ENCODE measurements around the gene COMT. TPM values are rescaled to one million over a fixed set of nuclear protein-coding genes. Genes with fewer than 3 reads are reported as not detected.

Gene COMT
- total RNA-seq, 2 experiments from 2014 or later, result 71.8 to 74.8 TPM

DNA sequence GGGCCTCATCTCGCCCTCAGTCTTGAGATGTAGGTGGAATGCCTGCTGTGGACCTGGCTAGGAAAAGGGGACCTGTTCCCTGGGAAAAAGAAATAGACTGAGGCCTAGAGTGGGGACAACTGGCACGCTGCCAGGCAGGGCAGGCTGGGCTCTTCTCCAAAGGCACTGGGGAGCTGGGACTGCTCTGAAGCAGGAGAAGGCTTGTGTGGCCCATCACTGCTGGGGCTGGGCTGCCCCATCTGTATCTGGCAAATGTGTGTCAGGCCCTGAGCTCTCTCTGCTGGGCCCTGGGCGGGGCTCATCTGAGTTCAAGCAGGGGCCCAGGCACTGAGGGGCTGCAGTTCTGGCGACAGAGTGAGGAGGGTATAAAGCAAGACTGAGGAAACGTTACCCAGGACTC is 42.2 kb downstream of the COMT start:
- DNase-seq, result no peak
- Mint-ChIP-seq H3K4me3 (no peak overlapping the region), H3K4me1 (peaks cover 2% of the 10 kb centered on the region), H3K36me3 (ENCODE audit: low read depth) (no peaks in the 10 kb centered on the region), H3K27me3 (peaks cover 7% of the 10 kb centered on the region), H3K9me3 (no peaks in the 10 kb centered on the region), H3K27ac (peak overlapping the region; percentile 66)
- ChIA-PET CTCF (no interaction called here), POLR2A (no interaction called here)

- Mint-ChIP-seq H3K4me1 (peaks cover 2% of the 10 kb centered on the region), H3K4me3 (no peak overlapping the region), H3K36me3 (ENCODE audit: low read depth) (no peaks in the 10 kb centered on the region), H3K9me3 (no peaks in the 10 kb centered on the region), H3K27me3 (peaks cover 7% of the 10 kb centered on the region), H3K27ac (no peak overlapping the region)
- CTCF ChIA-PET, result no interaction called here
- no peak for DNase-seq
- POLR2A ChIA-PET, result no interaction called here
These were observed 42.7 kb downstream of the COMT start for GRCh38 chr22:19984201-19984753.

DNA sequence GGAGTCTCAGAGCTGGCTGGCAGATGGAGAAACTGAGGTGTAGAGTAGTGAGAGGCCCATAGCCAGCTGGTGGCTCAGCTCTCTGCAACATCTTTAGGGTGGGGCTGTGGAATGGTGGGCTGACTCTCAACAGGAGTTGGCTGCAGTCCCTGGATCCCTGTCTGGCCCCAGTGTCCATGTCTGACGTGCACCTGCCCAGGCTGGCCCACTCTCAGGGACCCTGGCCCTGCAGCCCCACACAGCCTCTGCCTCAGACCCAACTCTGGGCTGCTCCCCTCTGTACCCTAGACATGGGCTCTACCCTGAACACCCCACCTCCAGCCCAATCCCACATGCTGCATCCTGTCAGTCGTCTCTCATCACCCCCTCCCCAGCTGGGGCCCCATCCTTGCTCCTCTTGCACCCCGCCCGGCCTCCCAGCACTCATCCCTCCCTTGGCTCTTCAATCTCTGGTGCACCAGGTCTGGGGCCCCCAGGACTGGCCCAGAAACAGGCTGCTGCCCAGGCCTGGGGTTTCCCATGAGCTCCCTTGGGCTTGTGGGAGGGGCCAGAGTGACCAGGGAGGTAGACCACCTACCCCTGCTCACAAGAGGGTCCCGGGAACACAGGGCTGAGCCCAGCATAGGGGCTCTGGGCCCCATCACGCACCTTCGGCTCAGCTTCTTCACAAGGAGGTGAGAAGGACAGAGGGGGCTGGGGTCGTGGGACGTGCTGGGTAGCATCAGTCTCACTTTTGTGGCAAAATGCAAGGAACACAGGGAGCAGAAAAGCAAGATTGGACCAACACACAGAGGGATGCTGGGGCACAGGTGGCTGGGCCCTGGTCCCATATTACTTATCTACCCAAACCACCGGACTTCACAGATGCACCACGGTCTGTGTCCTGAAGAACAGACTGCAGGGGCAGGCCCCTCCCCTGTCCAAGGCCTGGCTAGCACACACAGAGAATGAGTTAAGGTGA is 43.6 kb downstream of the COMT start:
- CTCF ChIA-PET, result no interaction called here
- Mint-ChIP-seq H3K27ac (peak overlapping the region; percentile 22), H3K4me3 (no peak overlapping the region), H3K4me1 (peaks cover 2% of the 10 kb centered on the region), H3K9me3 (no peaks in the 10 kb centered on the region), H3K36me3 (ENCODE audit: low read depth) (no peaks in the 10 kb centered on the region), H3K27me3 (peaks cover 7% of the 10 kb centered on the region)
- no peak for DNase-seq
- POLR2A ChIA-PET, result no interaction called here

DNA sequence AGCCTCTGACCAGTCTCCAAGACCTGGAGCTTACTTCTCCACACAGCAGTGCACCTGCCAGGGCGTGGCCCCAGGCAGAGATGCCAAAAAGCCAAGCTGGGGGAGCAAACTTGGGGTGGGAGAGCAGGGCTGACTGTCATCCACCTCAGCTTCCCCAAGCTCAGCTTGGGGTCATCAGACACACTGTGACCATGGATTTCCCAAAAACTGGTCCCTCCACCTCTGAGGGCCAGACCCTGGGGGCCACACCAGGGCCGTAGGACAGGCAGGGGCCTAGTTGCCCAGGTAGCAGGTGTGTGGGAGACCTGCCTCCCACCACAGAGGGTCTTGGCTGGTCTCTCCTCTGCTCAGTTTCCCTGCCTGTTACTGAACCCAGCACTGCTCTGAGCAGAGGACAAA is 44.4 kb downstream of the COMT start:
- Mint-ChIP-seq H3K27me3 (peaks cover 7% of the 10 kb centered on the region), H3K9me3 (no peaks in the 10 kb centered on the region), H3K36me3 (ENCODE audit: low read depth) (no peaks in the 10 kb centered on the region), H3K27ac (no peak overlapping the region), H3K4me3 (peak overlapping the region; percentile 53), H3K4me1 (peaks cover 2% of the 10 kb centered on the region)
- ChIA-PET CTCF (no interaction called here), POLR2A (no interaction called here)
- DNase-seq, result no peak

DNA sequence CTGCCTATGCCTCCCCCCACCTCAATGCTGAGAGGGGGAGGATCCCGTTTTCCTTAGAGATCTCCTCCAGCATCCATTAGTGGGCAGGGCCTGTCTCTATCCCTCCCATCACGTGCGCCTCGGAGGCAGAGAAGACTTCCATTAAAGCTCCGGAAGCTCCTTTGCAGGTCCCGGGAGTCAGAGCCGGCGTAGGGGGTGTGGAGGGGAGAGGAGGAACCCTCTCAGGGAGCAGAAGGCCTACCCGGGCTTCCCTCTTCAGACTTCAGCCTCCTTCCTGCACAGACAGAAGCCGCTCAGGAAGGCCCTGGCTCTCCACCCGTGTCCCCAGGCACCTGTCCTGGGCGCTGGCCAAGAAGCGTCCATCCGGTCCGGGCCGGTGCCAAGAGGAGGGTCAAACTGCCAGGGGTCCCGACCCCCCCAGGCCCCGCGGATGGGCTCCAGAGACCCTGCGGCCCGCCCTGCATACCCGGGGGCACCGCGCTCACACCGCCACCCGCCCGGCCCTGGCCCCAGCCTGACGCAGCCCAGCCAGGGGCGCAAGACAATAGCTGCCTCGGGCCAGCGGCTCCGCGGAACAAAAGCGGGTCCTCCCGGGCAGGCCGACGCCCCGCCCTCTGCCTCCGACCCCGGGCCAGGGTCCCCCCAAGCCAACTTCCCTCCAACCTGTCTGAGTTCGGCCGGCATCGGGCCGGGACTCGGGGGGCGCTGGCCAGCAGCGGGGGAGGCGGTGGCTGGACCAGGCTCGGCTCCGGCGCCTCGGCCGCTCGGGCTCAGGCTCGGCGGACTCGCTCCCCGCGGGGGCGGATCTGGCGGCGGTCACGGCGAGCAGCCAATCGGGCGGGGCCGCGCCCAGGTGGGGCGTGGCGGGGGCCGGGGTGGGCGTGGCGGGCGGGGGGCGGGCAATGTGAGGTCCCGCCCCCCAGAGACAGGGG is 45.1 kb downstream of the COMT start:
- CTCF ChIA-PET, result no interaction called here

DNA sequence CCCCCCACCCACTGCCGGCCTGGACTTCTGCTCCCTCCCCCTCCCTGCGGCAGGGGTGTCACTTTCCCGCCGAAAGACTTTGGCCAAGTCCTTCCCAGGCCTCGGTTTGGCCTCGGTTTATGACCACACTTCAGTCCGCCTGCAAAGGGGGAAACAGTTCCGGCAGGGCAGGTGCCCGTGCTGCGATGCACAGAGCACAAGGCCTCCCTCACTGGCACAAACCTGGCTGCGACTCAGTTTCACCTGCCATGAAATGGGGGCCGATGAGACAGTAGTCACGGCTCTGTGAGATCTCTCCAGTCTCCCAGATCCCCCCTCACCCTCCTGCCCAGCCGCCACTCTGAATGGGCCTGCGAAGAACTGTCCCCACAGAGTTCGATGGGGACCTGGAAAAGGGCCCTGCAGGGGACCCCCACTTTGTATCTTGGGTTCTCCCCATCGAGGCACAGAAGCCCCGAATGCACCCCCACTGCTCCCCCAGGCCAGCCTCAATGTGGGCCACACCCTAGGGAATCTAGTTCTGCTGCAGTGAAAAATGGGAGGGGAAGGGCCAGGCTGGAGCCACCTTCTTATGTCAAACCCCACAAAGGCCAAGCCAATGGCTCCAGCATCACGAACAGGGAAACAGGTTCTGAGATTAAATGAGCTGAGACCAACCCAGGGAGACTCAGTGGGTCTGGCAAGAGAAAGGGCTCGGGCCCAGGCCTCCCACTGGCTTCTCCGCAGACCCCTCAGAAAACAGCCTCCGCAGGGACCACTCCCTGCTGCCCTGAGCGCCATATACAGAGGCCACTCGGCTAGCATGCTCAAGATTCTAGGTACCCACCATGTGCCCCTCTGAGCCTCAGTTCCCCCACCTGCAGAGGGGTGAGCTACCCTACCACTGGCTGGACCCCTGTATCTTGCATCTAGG is 46.1 kb downstream of the COMT start:
- H3K9me3 Mint-ChIP-seq, result no peaks in the 10 kb centered on the region
- POLR2A ChIA-PET, result no interaction called here
- CTCF ChIA-PET, result no interaction called here
- H3K27ac Mint-ChIP-seq, result no peak overlapping the region
- no peak for DNase-seq
- H3K4me1 Mint-ChIP-seq, result peaks cover 2% of the 10 kb centered on the region
- H3K4me3 Mint-ChIP-seq, result peak overlapping the region; percentile 22
- H3K36me3 Mint-ChIP-seq (ENCODE audit: low read depth), result no peaks in the 10 kb centered on the region
- H3K27me3 Mint-ChIP-seq, result peaks cover 7% of the 10 kb centered on the region

More for the DNA sequence above, 45.1 kb downstream of the COMT start:
- Mint-ChIP-seq H3K27me3 (peaks cover 7% of the 10 kb centered on the region), H3K27ac (no peak overlapping the region), H3K9me3 (no peaks in the 10 kb centered on the region), H3K4me1 (peaks cover 2% of the 10 kb centered on the region), H3K36me3 (ENCODE audit: low read depth) (no peaks in the 10 kb centered on the region), H3K4me3 (peak overlapping the region; percentile 53)
- POLR2A ChIA-PET, result no interaction called here
- DNase-seq, result peak; percentile 65

- Mint-ChIP-seq H3K27me3 (peaks cover 7% of the 10 kb centered on the region), H3K36me3 (ENCODE audit: low read depth) (no peaks in the 10 kb centered on the region), H3K27ac (no peak overlapping the region), H3K4me3 (no peak overlapping the region), H3K9me3 (no peaks in the 10 kb centered on the region), H3K4me1 (peaks cover 2% of the 10 kb centered on the region)
- ChIA-PET POLR2A (no interaction called here), CTCF (no interaction called here)
- no peak for DNase-seq
These were observed 46.8 kb downstream of the COMT start for GRCh38 chr22:19988331-19988808.

GRCh38 chr22:19988965-19989724 is 47.6 kb downstream of the COMT start:
- ChIA-PET POLR2A (no interaction called here), CTCF (interaction anchor here (1.5 kb wide), 1 partner anchor 17 kb away, joined by 3 read pairs; no protein-coding TSS in a partner anchor)
- H3K27me3 Mint-ChIP-seq, result peaks cover 7% of the 10 kb centered on the region
- no peak for DNase-seq
- no peaks in the 10 kb centered on the region for H3K9me3 Mint-ChIP-seq
- no peak overlapping the region for H3K4me3 Mint-ChIP-seq
- H3K27ac Mint-ChIP-seq, result no peak overlapping the region
- peaks cover 2% of the 10 kb centered on the region for H3K4me1 Mint-ChIP-seq
- H3K36me3 Mint-ChIP-seq (ENCODE audit: low read depth), result no peaks in the 10 kb centered on the region

- Mint-ChIP-seq H3K36me3 (ENCODE audit: low read depth) (no peaks in the 10 kb centered on the region), H3K4me1 (peaks cover 2% of the 10 kb centered on the region), H3K4me3 (no peak overlapping the region), H3K27ac (no peak overlapping the region), H3K9me3 (no peaks in the 10 kb centered on the region), H3K27me3 (peaks cover 7% of the 10 kb centered on the region)
- ChIA-PET POLR2A (no interaction called here), CTCF (interaction anchor here (1.5 kb wide), 1 partner anchor 18 kb away, joined by 3 read pairs; no protein-coding TSS in a partner anchor)
- no peak for DNase-seq
These were observed 48.1 kb downstream of the COMT start for GRCh38 chr22:19989725-19990067.

GRCh38 chr22:19990188-19990587 is 48.6 kb downstream of the COMT start:
- Mint-ChIP-seq H3K9me3 (no peaks in the 10 kb centered on the region), H3K4me3 (no peak overlapping the region), H3K27me3 (peaks cover 5% of the 10 kb centered on the region), H3K36me3 (ENCODE audit: low read depth) (no peaks in the 10 kb centered on the region), H3K4me1 (peaks cover 2% of the 10 kb centered on the region), H3K27ac (no peak overlapping the region)
- ChIA-PET CTCF (interaction anchor here (1.5 kb wide), 1 partner anchor 18 kb away, joined by 3 read pairs; no protein-coding TSS in a partner anchor), POLR2A (no interaction called here)
- DNase-seq, result no peak

DNA sequence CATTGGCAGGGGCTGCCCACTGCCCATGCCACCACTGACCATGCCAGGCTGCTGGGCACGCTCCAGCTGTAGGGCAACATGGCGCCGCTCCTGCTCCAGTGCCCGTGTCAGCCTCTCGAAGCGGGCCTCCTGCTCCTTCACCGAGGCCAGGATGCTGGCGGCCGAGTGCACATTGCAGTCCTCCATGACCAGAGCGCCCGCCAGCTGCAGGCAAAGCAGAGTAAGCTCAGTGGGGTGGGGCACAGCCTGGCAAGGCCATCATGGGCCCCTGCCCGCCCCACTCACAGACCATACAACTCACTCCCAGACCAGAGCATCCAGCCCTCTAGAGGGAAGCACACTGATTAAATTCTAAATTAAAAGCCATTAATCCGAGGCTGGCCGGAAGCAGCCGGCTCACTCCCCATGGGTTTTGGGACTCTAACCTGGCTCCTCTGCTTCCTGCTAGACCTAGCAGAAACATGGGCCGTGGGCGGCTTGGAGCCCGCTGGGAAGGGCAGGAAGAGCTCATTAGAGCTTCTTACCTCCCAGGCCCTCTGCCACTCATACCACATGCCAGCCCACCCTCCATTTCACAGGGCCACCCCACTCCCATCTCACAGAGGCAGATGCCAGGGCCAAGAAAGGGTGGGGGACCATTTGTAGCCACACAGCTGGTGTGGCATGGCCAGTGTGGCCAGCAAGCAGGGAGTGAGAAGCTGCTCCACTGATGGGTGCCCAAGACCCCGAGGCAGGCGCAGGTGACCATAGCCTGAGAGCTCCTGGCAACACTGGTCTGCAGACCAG is 49.2 kb downstream of the COMT start:
- Mint-ChIP-seq H3K4me3 (no peak overlapping the region), H3K36me3 (ENCODE audit: low read depth) (no peaks in the 10 kb centered on the region), H3K27ac (no peak overlapping the region), H3K27me3 (peaks cover 3% of the 10 kb centered on the region), H3K4me1 (peaks cover 2% of the 10 kb centered on the region), H3K9me3 (no peaks in the 10 kb centered on the region)
- ChIA-PET CTCF (interaction anchor here (1.5 kb wide), 1 partner anchor 19 kb away, joined by 3 read pairs; no protein-coding TSS in a partner anchor), POLR2A (no interaction called here)
- DNase-seq, result no peak

Measured in activated CD4-positive, alpha-beta T cell treated with anti-CD3 and anti-CD28 coated beads, Interleukin-2, amount 10 ng/mL, durations not matched to agents 7 days and 5 days (primary cell).